Osteocyte (in vitro differentiated cells): Measurements from ENCODE around the gene MEF2D. TPM values are rescaled to one million over a fixed set of nuclear protein-coding genes. Genes with fewer than 3 reads are reported as not detected.

Experiments used
- DNase-seq: peaks from one replicate; pipeline ENCODE4 v3.0.0; 2021; ENCODE audit warnings: mixed read lengths; ENCODE audit not compliant: unreplicated experiment; ENCODE audit errors: extremely low spot score
- H3K27ac Mint-ChIP-seq: one replicate; pipeline ENCODE4 v1.8.0; 2021; ENCODE audit warnings: mild to moderate bottlenecking, mixed read lengths; ENCODE audit not compliant: unreplicated experiment
- H3K27me3 Mint-ChIP-seq: one replicate; pipeline ENCODE4 v1.8.0; 2021; ENCODE audit warnings: mixed read lengths; ENCODE audit not compliant: unreplicated experiment
- H3K36me3 Mint-ChIP-seq: one replicate; pipeline ENCODE4 v1.8.0; 2021; ENCODE audit warnings: mixed read lengths; ENCODE audit not compliant: unreplicated experiment
- H3K4me1 Mint-ChIP-seq: one replicate; pipeline ENCODE4 v1.8.0; 2021; ENCODE audit warnings: mixed read lengths; ENCODE audit not compliant: unreplicated experiment
- H3K4me3 Mint-ChIP-seq: one replicate; pipeline ENCODE4 v1.8.0; 2021; ENCODE audit warnings: mild to moderate bottlenecking, moderate library complexity, mixed read lengths; ENCODE audit not compliant: unreplicated experiment
- H3K9me3 Mint-ChIP-seq: one replicate; pipeline ENCODE4 v1.8.0; 2021; ENCODE audit warnings: mixed read lengths; ENCODE audit not compliant: unreplicated experiment
- CTCF ChIP-seq: fragments of 200-600 bp; sonication (generic); IDR thresholded peaks from 2 replicates; pipeline ENCODE4 v1.5.0; 2021; ENCODE audit warnings: antibody characterized with exemption, mild to moderate bottlenecking, moderate library complexity
- total RNA-seq: library from RNA; stranded (reverse); gene quantifications from 2 replicates; pipeline ENCODE4 v1.2.1, GENCODE V29; 2021

MEF2D gene
- total RNA-seq, 1 donor from 2014 or later: 45.8 TPM

GRCh38 chr1:156547434-156547833 is 46.9 kb upstream of the MEF2D start:
- no peak for TF ChIP-seq CTCF
- Mint-ChIP-seq H3K36me3 (peaks cover 5% of the 10 kb centered on the region), H3K27ac (no peak overlapping the region), H3K4me1 (no peaks in the 10 kb centered on the region), H3K4me3 (no peak overlapping the region), H3K27me3 (no peaks in the 10 kb centered on the region), H3K9me3 (no peaks in the 10 kb centered on the region)
- DNase-seq: no peak

- Mint-ChIP-seq H3K36me3 (peaks cover 2% of the 10 kb centered on the region), H3K27ac (no peak overlapping the region), H3K9me3 (no peaks in the 10 kb centered on the region), H3K4me1 (no peaks in the 10 kb centered on the region), H3K27me3 (no peaks in the 10 kb centered on the region), H3K4me3 (no peak overlapping the region)
- no peak for DNase-seq
- TF ChIP-seq CTCF: no peak
Observed at GRCh38 chr1:156546267-156546666, 45.7 kb upstream of the MEF2D start.

- no peak for TF ChIP-seq CTCF
- no peaks in the 10 kb centered on the region for H3K9me3 Mint-ChIP-seq
- H3K4me1 Mint-ChIP-seq: no peaks in the 10 kb centered on the region
- no peak overlapping the region for H3K27ac Mint-ChIP-seq
- H3K27me3 Mint-ChIP-seq: no peaks in the 10 kb centered on the region
- H3K36me3 Mint-ChIP-seq: peaks cover 2% of the 10 kb centered on the region
- no peak for DNase-seq
- no peak overlapping the region for H3K4me3 Mint-ChIP-seq
Observed at GRCh38 chr1:156544592-156545102, 44.1 kb upstream of the MEF2D start.

- peaks cover 9% of the 10 kb centered on the region for H3K36me3 Mint-ChIP-seq
- DNase-seq: no peak
- no peak for TF ChIP-seq CTCF
- H3K27me3 Mint-ChIP-seq: no peaks in the 10 kb centered on the region
- H3K4me1 Mint-ChIP-seq: no peaks in the 10 kb centered on the region
- H3K27ac Mint-ChIP-seq: no peak overlapping the region
- no peaks in the 10 kb centered on the region for H3K9me3 Mint-ChIP-seq
- H3K4me3 Mint-ChIP-seq: no peak overlapping the region
Observed at GRCh38 chr1:156543066-156543465, 42.5 kb upstream of the MEF2D start.

GRCh38 chr1:156540955-156541354 is 40.4 kb upstream of the MEF2D start:
- no peaks in the 10 kb centered on the region for H3K9me3 Mint-ChIP-seq
- H3K4me3 Mint-ChIP-seq: no peak overlapping the region
- no peak for TF ChIP-seq CTCF
- no peak overlapping the region for H3K27ac Mint-ChIP-seq
- no peaks in the 10 kb centered on the region for H3K27me3 Mint-ChIP-seq
- no peaks in the 10 kb centered on the region for H3K4me1 Mint-ChIP-seq
- DNase-seq: no peak
- peaks cover 9% of the 10 kb centered on the region for H3K36me3 Mint-ChIP-seq
